ENCODE data around the gene ADAM23. TPM values are rescaled to one million over a fixed set of nuclear protein-coding genes. Genes with fewer than 3 reads are reported as not detected.

The ADAM23 gene
- total RNA-seq, 1 donor from 2014 or later: 0.86 TPM

DNA sequence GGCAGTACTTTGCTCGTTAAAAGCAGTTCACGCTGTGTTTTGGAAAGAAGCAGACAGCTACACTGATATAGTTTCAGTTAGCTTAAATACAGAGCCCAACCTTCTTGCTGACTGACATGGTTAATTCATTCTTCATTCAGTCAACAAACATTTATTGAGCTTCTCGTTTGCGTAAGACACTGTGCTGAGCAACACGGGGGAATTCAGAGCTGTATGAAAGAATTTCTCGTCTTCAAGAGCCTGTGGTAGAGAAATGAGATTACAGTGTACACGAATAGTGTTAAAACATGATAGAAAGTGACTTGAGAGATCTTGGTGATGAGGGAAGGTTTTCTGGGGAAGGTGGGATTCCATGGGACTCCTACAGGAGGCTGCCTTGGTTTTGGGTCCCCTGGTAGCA is 44.7 kb downstream of the ADAM23 start:
- Mint-ChIP-seq H3K4me1 (no peaks in the 10 kb centered on the region), H3K4me3 (no peak overlapping the region), H3K27ac (no peak overlapping the region), H3K36me3 (ENCODE audit: low read depth) (no peaks in the 10 kb centered on the region), H3K9me3 (no peaks in the 10 kb centered on the region), H3K27me3 (peaks cover 4% of the 10 kb centered on the region)
- DNase-seq: no peak
- no peak for ATAC-seq (ENCODE audit: low read depth)
- ChIA-PET CTCF (no interaction called here), POLR2A (no interaction called here)
- intact Hi-C loops (cut with micrococcal nuclease): no loop called here
- TF ChIP-seq, protein P1, sequence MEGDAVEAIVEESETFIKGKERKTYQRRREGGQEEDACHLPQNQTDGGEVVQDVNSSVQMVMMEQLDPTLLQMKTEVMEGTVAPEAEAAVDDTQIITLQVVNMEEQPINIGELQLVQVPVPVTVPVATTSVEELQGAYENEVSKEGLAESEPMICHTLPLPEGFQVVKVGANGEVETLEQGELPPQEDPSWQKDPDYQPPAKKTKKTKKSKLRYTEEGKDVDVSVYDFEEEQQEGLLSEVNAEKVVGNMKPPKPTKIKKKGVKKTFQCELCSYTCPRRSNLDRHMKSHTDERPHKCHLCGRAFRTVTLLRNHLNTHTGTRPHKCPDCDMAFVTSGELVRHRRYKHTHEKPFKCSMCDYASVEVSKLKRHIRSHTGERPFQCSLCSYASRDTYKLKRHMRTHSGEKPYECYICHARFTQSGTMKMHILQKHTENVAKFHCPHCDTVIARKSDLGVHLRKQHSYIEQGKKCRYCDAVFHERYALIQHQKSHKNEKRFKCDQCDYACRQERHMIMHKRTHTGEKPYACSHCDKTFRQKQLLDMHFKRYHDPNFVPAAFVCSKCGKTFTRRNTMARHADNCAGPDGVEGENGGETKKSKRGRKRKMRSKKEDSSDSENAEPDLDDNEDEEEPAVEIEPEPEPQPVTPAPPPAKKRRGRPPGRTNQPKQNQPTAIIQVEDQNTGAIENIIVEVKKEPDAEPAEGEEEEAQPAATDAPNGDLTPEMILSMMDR (IDR thresholded peaks at IDR 0.05): no peak

DNA sequence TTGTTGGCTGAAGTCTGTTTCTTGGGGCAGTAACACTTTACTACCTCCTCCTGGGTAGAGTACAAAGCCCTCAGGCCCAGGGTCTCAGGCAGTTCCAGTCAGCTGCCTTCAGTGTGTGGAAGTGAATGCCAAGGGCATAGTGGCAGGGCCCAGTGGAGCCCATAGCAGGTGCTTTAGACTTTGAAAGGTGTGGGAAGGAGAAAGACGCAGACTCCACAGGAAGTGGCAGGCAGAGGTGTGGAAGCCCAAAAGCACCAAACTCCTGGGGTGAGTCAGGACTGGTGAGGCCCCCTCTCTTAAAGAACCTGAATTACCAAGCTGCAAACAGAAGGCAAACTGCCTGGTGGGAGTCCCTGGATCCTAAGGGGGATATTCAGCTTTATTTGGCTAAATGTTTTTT is 45.3 kb downstream of the ADAM23 start:
- no peak for ATAC-seq (ENCODE audit: low read depth)
- POLR2A ChIA-PET: no interaction called here

DNA sequence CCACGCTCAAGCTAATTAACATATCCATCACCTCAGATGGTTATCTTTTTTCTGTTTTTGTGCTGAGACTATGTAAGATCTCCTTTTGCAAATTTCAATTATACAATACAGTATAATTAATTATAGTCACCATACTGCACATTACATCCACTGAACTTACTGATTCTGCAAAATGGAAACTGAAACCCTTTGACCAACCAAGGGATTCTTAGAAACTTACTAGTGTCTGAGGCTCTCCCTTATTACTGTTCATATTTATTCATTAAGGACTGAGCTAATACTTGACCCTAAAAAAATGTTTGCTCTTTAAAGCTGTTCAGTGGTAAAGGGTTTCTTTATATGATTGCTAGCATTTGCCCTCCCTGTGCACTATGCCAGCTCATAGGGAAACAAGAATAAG is 50.7 kb downstream of the ADAM23 start:
- intact Hi-C loops (cut with micrococcal nuclease): no loop called here
- Mint-ChIP-seq H3K27me3 (no peaks in the 10 kb centered on the region), H3K36me3 (ENCODE audit: low read depth) (no peaks in the 10 kb centered on the region), H3K4me3 (no peak overlapping the region), H3K9me3 (no peaks in the 10 kb centered on the region), H3K4me1 (no peaks in the 10 kb centered on the region), H3K27ac (no peak overlapping the region)
- ChIA-PET POLR2A (no interaction called here), CTCF (no interaction called here)
- DNase-seq (no peak), ATAC-seq (ENCODE audit: low read depth) (no peak)
- TF ChIP-seq, protein P1 (IDR thresholded peaks at IDR 0.05): no peak

More for the DNA sequence above, 45.3 kb downstream of the ADAM23 start:
- DNase-seq: no peak
- Mint-ChIP-seq H3K4me3 (no peak overlapping the region), H3K4me1 (no peaks in the 10 kb centered on the region), H3K27me3 (peaks cover 4% of the 10 kb centered on the region), H3K36me3 (ENCODE audit: low read depth) (no peaks in the 10 kb centered on the region), H3K9me3 (no peaks in the 10 kb centered on the region), H3K27ac (no peak overlapping the region)
- intact Hi-C loops (cut with micrococcal nuclease): no loop called here
- CTCF ChIA-PET: no interaction called here
- TF ChIP-seq, protein P1 (IDR thresholded peaks at IDR 0.05): no peak

DNA sequence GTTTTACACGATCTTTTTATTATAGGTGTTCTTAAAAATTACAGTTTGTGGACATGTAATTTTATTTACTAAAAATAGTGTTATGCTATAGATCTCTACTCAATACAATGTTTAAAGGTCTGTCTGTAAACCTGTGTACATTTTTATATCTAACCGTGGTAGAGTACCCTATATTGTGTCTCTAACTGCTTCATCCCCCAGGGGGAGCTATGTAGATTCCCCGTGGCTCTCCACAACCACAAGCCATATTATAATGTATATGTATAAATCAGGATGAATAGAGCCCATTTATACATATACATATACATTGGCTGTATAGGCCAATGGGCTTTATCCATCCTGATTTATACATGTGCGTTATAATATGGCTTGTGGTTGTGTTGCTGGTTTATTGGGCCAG is 59.4 kb downstream of the ADAM23 start:
- DNase-seq (no peak), ATAC-seq (ENCODE audit: low read depth) (no peak)
- H3K4me1 Mint-ChIP-seq: peaks cover 3% of the 10 kb centered on the region
- no peak overlapping the region for H3K4me3 Mint-ChIP-seq
- ChIA-PET CTCF (no interaction called here), POLR2A (no interaction called here)
- H3K27me3 Mint-ChIP-seq: peaks cover 4% of the 10 kb centered on the region
- intact Hi-C loops (cut with micrococcal nuclease): no loop called here
- no peaks in the 10 kb centered on the region for H3K36me3 Mint-ChIP-seq (ENCODE audit: low read depth)
- TF ChIP-seq, protein P1 (IDR thresholded peaks at IDR 0.05): no peak
- no peak overlapping the region for H3K27ac Mint-ChIP-seq
- no peaks in the 10 kb centered on the region for H3K9me3 Mint-ChIP-seq

DNA sequence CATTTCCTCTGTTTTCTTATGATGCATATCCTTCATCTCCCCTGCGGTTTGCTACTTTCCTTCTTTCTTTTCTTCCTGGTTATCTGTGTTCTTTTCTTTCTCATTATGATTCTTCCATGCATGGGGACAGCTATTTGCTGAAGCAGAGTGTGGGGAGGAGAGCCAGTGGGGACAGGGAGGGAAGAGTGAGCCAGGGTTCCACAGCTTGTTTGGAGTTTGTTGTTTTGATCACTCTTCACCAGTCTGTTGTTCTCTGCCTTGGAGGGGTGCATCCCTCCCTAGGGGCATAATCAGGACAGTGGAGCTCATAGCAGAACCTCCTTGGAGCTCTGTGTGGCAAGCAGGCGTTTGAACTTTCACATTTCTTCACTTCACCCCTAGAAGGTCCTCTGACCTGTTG is 68.0 kb downstream of the ADAM23 start:
- intact Hi-C loops (cut with micrococcal nuclease): no loop called here
- no peaks in the 10 kb centered on the region for H3K9me3 Mint-ChIP-seq
- H3K4me3 Mint-ChIP-seq: no peak overlapping the region
- H3K27ac Mint-ChIP-seq: no peak overlapping the region
- H3K4me1 Mint-ChIP-seq: peaks cover 3% of the 10 kb centered on the region
- H3K27me3 Mint-ChIP-seq: peaks cover 3% of the 10 kb centered on the region
- DNase-seq (no peak), ATAC-seq (ENCODE audit: low read depth) (no peak)
- TF ChIP-seq, protein P1 (IDR thresholded peaks at IDR 0.05): no peak
- POLR2A ChIA-PET: interaction anchor here (0.6 kb wide), 1 partner anchor 754 kb away, joined by 3 read pairs; no protein-coding TSS in a partner anchor
- H3K36me3 Mint-ChIP-seq (ENCODE audit: low read depth): no peaks in the 10 kb centered on the region
- CTCF ChIA-PET: no interaction called here
